ENCODE data around the gene AMZ2.
"Not testable (repeated sequence)": the region's sequence is repeated elsewhere in the genome, so short reads cannot be mapped to it uniquely, and the experiment has no call there.

GRCh38 chr17:68209191-68209900, 38.5 kb upstream of the AMZ2 start:
- TF ChIP-seq CTCF (IDR thresholded peaks at IDR 0.05; ENCODE audit: low read depth, low read length, missing input control); GABPA (IDR thresholded peaks at IDR 0.05 in 1 of 2, conservative IDR thresholded peaks at IDR 0.05 in 1 of 2); SP1 (IDR thresholded peaks at IDR 0.05); TAF1 (conservative IDR thresholded peaks at IDR 0.05); FOXA1 (IDR thresholded peaks at IDR 0.05); MAX (IDR thresholded peaks at IDR 0.05); REST (IDR thresholded peaks at IDR 0.05); ATF3 (IDR thresholded peaks at IDR 0.05); ZBTB33 (IDR thresholded peaks at IDR 0.05): not testable (repeated sequence)
